IPS-15b (cell line): Measurements from ENCODE around the gene NBEA.
"Not testable (repeated sequence)": the region's sequence is repeated elsewhere in the genome, so short reads cannot be mapped to it uniquely, and the experiment has no call there.

Experiments
- H3K27me3 ChIP-seq: one replicate; pipeline ENCODE4 v1.6.1; 2013; ENCODE audit warnings: low read length; ENCODE audit not compliant: control insufficient read depth, insufficient read depth
- H3K36me3 ChIP-seq: one replicate; pipeline ENCODE4 v1.6.1; 2013; ENCODE audit warnings: low read length; ENCODE audit not compliant: control insufficient read depth, insufficient read depth
- H3K4me1 ChIP-seq: one replicate; pipeline ENCODE4 v1.6.1; 2013; ENCODE audit warnings: mild to moderate bottlenecking, low read length; ENCODE audit not compliant: control insufficient read depth, insufficient read depth
- H3K4me3 ChIP-seq: one replicate; pipeline ENCODE4 v1.5.1; 2013; ENCODE audit warnings: low read depth, low read length
- H3K9ac ChIP-seq: one replicate; pipeline ENCODE4 v1.6.1; 2013; ENCODE audit warnings: low read depth, mild to moderate bottlenecking, low read length
- H3K9me3 ChIP-seq: one replicate; pipeline ENCODE4 v1.6.1; 2013; ENCODE audit warnings: mild to moderate bottlenecking, low read length; ENCODE audit not compliant: control insufficient read depth, insufficient read depth

The NBEA gene

DNA sequence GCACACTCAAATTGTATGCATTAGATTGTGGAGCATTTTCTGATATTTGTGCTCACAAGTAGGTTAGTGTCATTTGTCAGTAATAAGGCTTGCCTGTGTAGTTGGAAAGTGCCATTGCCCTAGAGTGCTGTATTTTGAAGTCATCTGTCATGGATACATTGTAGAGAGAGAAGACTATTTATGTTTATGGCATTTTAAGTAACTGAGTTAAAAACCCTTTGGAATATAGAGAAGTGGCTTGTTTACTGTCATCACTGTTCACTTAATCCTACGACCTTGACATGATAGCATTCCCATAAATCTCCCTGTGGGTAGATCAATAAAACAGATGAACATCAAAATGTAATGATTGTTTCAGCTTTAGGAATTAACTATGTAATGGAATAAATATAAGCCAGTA lies 423.8 kb downstream of the NBEA start:
- Histone ChIP-seq H3K36me3 (no peaks in the 10 kb centered on the region), H3K4me3 (no peak overlapping the region), H3K27me3 (no peaks in the 10 kb centered on the region), H3K9ac (no peak overlapping the region), H3K4me1 (no peaks in the 10 kb centered on the region), H3K9me3 (no peaks in the 10 kb centered on the region)

DNA sequence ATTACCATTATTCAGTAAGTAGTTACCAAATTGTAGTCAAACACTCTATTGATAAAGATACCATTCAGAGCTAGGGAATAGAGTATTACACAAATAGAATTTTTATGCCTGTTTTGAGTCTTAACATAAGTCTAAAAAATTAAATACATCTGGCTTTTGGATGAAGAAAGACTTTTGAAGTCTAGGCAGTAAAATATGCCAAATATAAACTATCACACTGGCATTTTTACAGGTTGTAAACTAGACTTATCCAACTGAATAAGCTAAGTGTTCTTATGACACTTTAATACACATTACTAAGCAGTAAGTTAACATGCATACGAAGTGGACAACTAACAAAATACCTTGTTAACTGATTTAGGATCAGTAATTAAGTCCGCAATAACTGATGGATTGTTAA lies 425.5 kb downstream of the NBEA start:
- Histone ChIP-seq H3K36me3 (no peaks in the 10 kb centered on the region), H3K4me1 (no peaks in the 10 kb centered on the region), H3K4me3 (no peak overlapping the region), H3K27me3 (no peaks in the 10 kb centered on the region), H3K9me3 (no peaks in the 10 kb centered on the region), H3K9ac (no peak overlapping the region)

DNA sequence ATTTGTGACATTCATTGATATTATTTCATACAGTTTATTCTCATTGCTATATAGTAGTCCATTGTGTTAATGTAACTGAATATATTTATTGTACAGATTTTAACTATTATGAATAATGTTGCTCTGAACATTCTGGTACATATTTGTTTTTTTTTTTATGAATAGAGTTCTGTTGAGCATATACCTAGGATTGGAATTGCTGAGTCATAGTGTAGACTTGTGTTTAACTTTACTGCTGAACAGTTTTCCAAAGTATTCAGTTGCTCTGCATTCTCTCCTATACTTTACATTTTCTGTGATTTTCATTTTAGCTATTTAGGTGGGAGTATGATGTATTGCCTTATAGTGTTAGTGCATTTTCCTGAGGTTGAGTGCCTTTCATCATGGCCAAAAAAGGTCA lies 436.9 kb downstream of the NBEA start:
- no peaks in the 10 kb centered on the region for H3K4me1 ChIP-seq
- no peaks in the 10 kb centered on the region for H3K27me3 ChIP-seq
- H3K4me3 ChIP-seq, result no peak overlapping the region
- no peaks in the 10 kb centered on the region for H3K36me3 ChIP-seq
- no peaks in the 10 kb centered on the region for H3K9me3 ChIP-seq
- H3K9ac ChIP-seq, result no peak overlapping the region

DNA sequence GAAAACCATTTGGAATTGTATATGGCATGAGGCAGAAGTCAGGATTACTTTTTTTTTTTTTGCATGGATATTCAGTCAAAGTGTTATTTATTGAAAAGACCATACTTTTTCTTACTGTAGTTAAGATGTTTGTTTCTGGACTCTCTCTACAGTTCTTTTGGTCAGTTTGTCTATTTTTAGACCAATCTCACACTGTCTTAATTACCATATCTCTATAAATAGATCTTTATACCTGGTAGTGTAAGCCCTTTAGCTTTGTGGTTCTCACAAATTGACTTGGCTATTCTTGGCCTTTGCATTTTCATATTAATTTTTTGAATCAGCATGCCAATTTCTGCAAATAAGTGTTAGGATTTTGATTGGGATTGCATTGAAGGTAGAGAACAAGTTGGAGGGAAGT lies 437.6 kb downstream of the NBEA start:
- Histone ChIP-seq H3K4me1 (no peaks in the 10 kb centered on the region), H3K27me3 (no peaks in the 10 kb centered on the region), H3K9me3 (no peaks in the 10 kb centered on the region), H3K36me3 (no peaks in the 10 kb centered on the region), H3K4me3 (no peak overlapping the region), H3K9ac (no peak overlapping the region)

DNA sequence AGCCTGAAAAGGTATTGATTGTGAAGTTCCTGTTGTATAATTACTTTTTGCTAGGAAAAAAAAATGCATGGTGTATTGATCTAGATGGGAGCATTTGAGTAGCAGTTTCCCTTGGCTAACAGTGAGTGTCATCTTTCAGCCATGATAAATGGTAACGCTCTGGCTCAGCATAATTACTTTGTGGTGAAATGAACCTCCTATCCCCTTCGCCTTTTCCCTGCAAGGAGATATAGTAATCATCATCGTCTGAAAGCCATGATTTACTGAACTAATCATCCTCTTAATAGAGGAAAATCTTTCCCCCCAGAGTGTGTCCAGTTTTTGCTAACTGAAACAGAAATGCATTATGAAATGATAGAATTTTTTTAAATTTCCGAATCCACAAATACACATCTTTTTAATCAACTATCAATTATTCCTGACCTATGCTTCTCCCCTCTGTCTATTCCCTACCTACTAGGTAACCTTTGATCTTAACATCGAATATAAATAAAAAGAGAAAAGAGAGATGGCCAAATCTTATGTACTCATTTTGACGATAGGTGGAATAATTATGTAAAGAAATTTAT lies 445.7 kb downstream of the NBEA start:
- no peaks in the 10 kb centered on the region for H3K4me1 ChIP-seq
- no peak overlapping the region for H3K9ac ChIP-seq
- no peaks in the 10 kb centered on the region for H3K9me3 ChIP-seq
- no peaks in the 10 kb centered on the region for H3K36me3 ChIP-seq
- no peak overlapping the region for H3K4me3 ChIP-seq
- H3K27me3 ChIP-seq, result no peaks in the 10 kb centered on the region

DNA sequence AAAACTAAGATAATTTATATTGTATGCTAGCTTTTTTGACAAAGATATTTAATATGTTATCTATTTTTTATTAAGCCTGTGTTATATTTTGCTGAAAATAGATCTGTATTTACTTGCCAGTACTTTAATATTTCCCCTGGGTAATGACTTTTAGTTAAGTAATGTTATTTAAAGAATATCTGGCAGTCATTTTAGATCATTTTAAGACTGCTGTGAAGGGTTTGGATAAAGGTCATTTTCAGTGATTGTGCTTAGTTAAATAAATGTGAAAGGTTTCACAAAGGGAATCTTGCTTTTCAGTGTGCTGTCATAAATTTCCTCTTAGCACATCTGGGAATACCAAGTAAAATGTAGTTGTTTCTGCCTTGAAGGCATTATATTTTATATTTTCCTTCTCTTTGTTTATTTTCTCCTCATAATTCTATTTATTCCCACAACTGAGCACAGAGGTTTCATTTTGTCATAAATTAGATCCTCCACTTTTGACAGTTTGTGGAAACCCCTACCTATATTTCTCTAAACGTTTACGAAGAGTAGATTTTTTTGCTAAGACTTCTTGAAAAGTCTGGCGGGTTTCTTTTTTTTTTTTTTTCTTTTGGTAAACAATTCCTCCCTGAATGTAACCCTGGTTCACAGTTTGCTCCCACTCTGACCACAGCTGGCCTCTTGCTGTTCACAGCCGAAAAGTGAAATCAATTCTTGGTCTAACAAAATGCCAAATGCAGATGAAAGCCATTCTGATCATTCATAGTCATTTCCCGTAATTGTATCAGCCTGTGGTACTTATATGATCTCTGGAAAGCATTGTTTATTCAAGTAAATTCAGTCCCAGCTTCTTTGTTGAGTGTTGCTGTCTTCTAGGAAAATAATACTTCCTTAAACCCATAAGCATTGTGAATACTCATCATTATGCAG lies 446.6 kb downstream of the NBEA start:
- Histone ChIP-seq H3K4me1 (no peaks in the 10 kb centered on the region), H3K9me3 (no peaks in the 10 kb centered on the region), H3K4me3 (no peak overlapping the region), H3K36me3 (no peaks in the 10 kb centered on the region), H3K9ac (no peak overlapping the region), H3K27me3 (no peaks in the 10 kb centered on the region)

DNA sequence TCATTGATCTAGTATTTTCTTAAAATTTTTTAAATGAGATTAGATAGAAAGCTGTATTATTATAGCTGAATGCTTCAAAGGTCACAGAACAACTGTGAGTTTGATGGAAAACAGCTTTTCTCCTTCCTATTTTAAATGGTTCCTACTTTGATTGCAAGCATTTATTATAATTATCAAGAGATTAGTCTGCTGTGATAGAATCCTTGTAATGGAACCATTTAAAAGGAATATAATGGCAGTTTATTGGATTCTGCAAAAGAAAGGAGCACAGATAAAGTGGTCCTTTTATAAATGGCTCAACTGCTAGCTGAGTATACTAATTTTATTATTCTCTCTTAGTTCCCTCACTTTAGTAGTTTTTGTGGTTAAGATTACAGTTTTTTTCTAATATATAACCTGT lies 447.5 kb downstream of the NBEA start:
- H3K36me3 ChIP-seq, result no peaks in the 10 kb centered on the region

DNA sequence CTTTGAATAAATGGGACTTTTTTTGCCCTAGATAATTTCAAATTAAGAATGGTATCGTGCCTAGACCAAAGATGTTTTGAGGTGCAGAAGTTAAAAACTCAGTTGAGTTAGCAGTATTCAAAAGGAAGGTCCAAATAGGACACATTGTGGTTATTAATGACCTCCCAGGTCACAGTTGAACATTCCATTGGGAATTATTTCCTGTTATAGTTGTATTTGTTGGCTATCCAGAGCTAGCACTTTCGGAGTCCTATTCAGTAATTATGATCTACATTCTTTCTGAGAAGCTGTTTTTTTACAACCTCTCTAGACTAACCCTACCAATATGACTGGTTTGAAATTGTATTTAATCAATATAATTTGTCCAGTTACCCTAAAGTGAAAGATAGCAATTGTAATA lies 450.7 kb downstream of the NBEA start:
- Histone ChIP-seq H3K36me3 (no peaks in the 10 kb centered on the region), H3K4me3 (no peak overlapping the region), H3K9ac (no peak overlapping the region), H3K27me3 (no peaks in the 10 kb centered on the region), H3K9me3 (no peaks in the 10 kb centered on the region), H3K4me1 (no peaks in the 10 kb centered on the region)

More for the DNA sequence above, 447.5 kb downstream of the NBEA start:
- H3K27me3 ChIP-seq, result no peaks in the 10 kb centered on the region
- no peaks in the 10 kb centered on the region for H3K4me1 ChIP-seq
- no peaks in the 10 kb centered on the region for H3K9me3 ChIP-seq
- no peak overlapping the region for H3K4me3 ChIP-seq
- H3K9ac ChIP-seq, result no peak overlapping the region

DNA sequence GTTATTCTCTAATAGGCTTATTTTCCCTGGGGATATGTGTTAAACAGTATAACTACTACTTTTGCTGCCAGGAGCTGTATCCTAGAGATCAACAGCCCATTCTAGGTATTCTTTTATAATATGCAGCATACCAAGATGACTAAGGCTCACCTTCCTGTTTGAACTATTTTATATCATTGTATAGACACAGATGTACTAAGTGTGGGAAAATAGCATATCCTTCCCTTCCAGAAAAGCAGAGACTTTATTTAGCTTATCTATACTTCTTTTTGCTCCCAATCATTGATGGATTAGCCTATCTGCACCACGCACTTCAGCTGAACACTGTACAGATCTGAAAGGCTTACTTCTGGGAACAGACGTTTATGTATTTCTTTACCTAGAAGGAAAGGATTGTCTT lies 451.8 kb downstream of the NBEA start:
- H3K4me3 ChIP-seq, result no peak overlapping the region
- H3K4me1 ChIP-seq, result no peaks in the 10 kb centered on the region
- no peaks in the 10 kb centered on the region for H3K27me3 ChIP-seq

DNA sequence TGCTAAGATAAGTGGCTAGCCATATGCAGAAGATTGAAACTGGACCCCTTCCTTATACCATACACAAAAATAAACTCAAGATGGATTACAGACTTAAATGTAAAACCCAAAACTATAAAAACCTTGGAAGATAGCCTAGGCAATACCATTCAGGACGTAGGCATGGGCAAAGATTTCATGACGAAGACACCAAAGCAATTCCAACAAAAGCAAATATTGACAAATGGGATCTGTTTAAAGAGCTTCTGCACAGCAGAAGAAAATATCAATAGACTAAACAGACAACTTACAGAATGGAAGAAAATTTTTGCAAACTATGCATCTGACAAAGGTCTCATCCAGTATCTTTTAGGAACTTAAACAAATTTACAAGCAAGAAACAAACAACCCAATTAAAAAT lies 466.2 kb downstream of the NBEA start:
- not testable (repeated sequence) for H3K27me3 ChIP-seq, H3K4me1 ChIP-seq, H3K9me3 ChIP-seq, H3K36me3 ChIP-seq, H3K9ac ChIP-seq, H3K4me3 ChIP-seq

More for the DNA sequence above, 451.8 kb downstream of the NBEA start:
- Histone ChIP-seq H3K9me3 (no peaks in the 10 kb centered on the region), H3K36me3 (no peaks in the 10 kb centered on the region), H3K9ac (no peak overlapping the region)

DNA sequence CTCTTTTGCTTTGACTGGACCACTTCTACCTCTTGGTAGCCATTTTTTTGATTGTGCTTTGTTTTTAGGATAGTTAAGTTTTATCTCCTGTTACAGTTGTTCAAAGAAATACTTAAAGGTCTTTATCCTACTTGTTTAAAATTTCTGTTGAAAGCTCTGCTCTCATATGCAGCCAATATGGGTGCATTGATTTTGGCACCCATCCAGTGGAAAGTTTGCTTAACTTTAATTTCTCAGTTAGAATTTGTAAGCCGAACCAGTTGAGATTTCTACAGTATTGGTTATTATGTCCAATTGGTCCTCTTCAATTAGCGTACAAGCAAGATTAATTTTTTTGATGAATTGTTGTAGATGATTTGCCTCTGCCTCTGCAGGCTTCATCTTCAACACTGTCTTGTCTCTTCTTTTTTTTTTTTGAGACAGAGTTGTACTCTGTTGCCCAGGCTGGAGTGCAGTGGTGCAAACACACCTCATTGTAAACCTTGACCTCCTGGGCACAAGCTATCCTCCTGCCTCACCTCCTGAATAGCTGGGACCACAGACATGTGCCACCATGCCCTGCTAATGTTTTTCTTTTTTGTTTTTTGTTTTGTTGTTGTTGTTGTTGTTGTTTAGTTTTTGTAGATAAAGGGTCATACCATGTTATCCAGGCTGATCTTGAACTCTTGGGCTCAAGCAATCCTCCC lies 469.1 kb downstream of the NBEA start:
- no peak overlapping the region for H3K4me3 ChIP-seq
- no peaks in the 10 kb centered on the region for H3K27me3 ChIP-seq
- no peaks in the 10 kb centered on the region for H3K4me1 ChIP-seq
- no peaks in the 10 kb centered on the region for H3K9me3 ChIP-seq
- H3K9ac ChIP-seq, result no peak overlapping the region
- no peaks in the 10 kb centered on the region for H3K36me3 ChIP-seq

DNA sequence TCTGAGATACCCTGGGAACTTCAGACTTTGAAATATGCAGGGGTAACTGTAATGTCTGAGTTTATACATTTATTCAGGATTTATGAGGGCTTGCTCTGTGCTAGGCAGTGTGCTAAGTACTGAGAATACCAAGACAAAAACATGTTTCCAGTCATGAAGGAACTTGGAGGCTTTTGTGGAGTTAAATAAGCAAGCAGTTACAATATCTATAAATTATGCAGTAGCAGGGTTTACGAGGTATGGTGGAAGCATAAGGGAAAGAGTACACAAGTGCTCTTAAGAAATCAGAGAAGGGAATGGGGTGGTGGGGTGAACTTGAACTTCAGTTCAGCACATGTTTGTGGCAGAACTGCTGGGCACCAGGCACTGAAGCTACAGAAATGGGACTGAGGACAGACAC lies 506.4 kb downstream of the NBEA start:
- Histone ChIP-seq H3K27me3 (no peaks in the 10 kb centered on the region), H3K9me3 (no peaks in the 10 kb centered on the region), H3K9ac (no peak overlapping the region), H3K4me1 (no peaks in the 10 kb centered on the region), H3K4me3 (no peak overlapping the region), H3K36me3 (no peaks in the 10 kb centered on the region)
